H1 (cell line): Measurements from ENCODE around the gene RBM18. TPM values are rescaled to one million over a fixed set of nuclear protein-coding genes. Genes with fewer than 3 reads are reported as not detected.

Source experiments
- CTCF ChIA-PET: fragments of 300-600 bp; sonication (Branson Sonifier 250); formaldehyde crosslinking; loops from one replicate; lab custom pipeline; 2021; ENCODE audit not compliant: partially characterized antibody; lab: Charles Lee
- POLR2A ChIA-PET: fragments of 300-600 bp; sonication (Branson Sonifier 250); formaldehyde crosslinking; loops from one replicate; lab custom pipeline; 2021; ENCODE audit warnings: inconsistent platforms; ENCODE audit not compliant: partially characterized antibody; lab: Charles Lee
- DNase-seq, 2 experiments: peaks; one replicate each; pipeline versions ENCODE4 v3.0.0 to v3.0.0-alpha.2; 2010 to 2022; ENCODE audit warnings: low spot score in 2 of 2, low read depth in 1 of 2, mixed read lengths in 1 of 2
- FAIRE-seq: peaks from 2 replicates; lab custom pipeline; 2011; peaks lifted over from hg19 to GRCh38; lab: Jason Lieb, UNC
- H2AFZ ChIP-seq: 2 replicates; pipeline ENCODE4 v1.8.1; 2012; ENCODE audit warnings: low read length, inconsistent platforms
- H2AK5ac ChIP-seq: 2 replicates; pipeline ENCODE4 v1.6.1; 2013; ENCODE audit warnings: low read depth, low read length
- H2BK120ac ChIP-seq: replicated peaks from 2 replicates; pipeline ENCODE3; 2013; ENCODE audit warnings: low read depth, low read length, inconsistent platforms
- H2BK12ac ChIP-seq: 2 replicates; pipeline ENCODE4 v1.6.1; 2013; ENCODE audit warnings: low read depth, low read length
- H2BK15ac ChIP-seq: 2 replicates; pipeline ENCODE4 v1.6.1; 2013; ENCODE audit warnings: low read length
- H2BK20ac ChIP-seq: 2 replicates; pipeline ENCODE4 v1.6.1; 2013; ENCODE audit warnings: low read length
- H2BK5ac ChIP-seq: 2 replicates; pipeline ENCODE4 v1.6.1; 2013; ENCODE audit warnings: low read depth, low read length
- H3K14ac ChIP-seq: 2 replicates; pipeline ENCODE4 v1.6.1; 2013; ENCODE audit warnings: inconsistent platforms; ENCODE audit not compliant: insufficient read length
- H3K18ac ChIP-seq: 2 replicates; pipeline ENCODE4 v1.6.1; 2013; ENCODE audit warnings: low read length; ENCODE audit errors: extremely low read depth
- H3K23ac ChIP-seq: 2 replicates; pipeline ENCODE4 v1.6.1; 2013; ENCODE audit warnings: inconsistent platforms; ENCODE audit not compliant: insufficient read length
- H3K23me2 ChIP-seq: 2 replicates; pipeline ENCODE4 v1.6.1; 2013; ENCODE audit warnings: low read depth, low read length
- H3K27ac ChIP-seq: 2 replicates; pipeline ENCODE4 v1.6.1; 2011; ENCODE audit warnings: low read depth, low read length, inconsistent platforms
- H3K27me3 ChIP-seq, 4 experiments: replicated peaks in 1 of 4; 1 replicate in 1 of 4; 2 replicates in 3 of 4; pipeline versions ENCODE4 v1.6.1 to v1.8.1; 2011 to 2013; ENCODE audit warnings: low read length in 3 of 4, mild to moderate bottlenecking in 3 of 4, inconsistent platforms in 2 of 4, mixed read lengths in 2 of 4, moderate library complexity in 1 of 4; ENCODE audit not compliant: control insufficient read depth in 3 of 4, insufficient read depth in 3 of 4; ENCODE audit errors: extremely low read depth in 1 of 4
- H3K36me3 ChIP-seq, 4 experiments: 2 replicates each; pipeline versions ENCODE4 v1.6.1 to v1.8.1; 2011 to 2013; ENCODE audit warnings: mild to moderate bottlenecking in 4 of 4, low read length in 3 of 4, moderate library complexity in 2 of 4, control low read depth in 1 of 4, inconsistent platforms in 1 of 4; ENCODE audit not compliant: insufficient read depth in 4 of 4, control insufficient read depth in 2 of 4
- H3K4ac ChIP-seq: replicated peaks from 2 replicates; pipeline ENCODE3; 2013; ENCODE audit warnings: low read length, low read depth, mixed read lengths, inconsistent platforms; ENCODE audit not compliant: insufficient read length
- H3K4me1 ChIP-seq, 4 experiments: replicated peaks in 1 of 4; 1 replicate in 1 of 4; 2 replicates in 3 of 4; pipeline versions ENCODE4 v1.6.1 to v1.8.1; 2011 to 2013; ENCODE audit warnings: low read length in 3 of 4, inconsistent platforms in 2 of 4, mixed read lengths in 1 of 4; ENCODE audit not compliant: insufficient read depth in 4 of 4, control insufficient read depth in 3 of 4
- H3K4me2 ChIP-seq, 2 experiments: 2 replicates each; pipeline versions ENCODE4 v1.6.1 to v1.8.1; 2011 to 2013; ENCODE audit warnings: low read depth in 2 of 2, low read length in 2 of 2, control low read depth in 1 of 2, inconsistent platforms in 1 of 2, mild to moderate bottlenecking in 1 of 2; ENCODE audit not compliant: insufficient read depth in 1 of 2
- H3K4me3 ChIP-seq, 4 experiments: fragments of 200-600, 300-600 bp in 1 of 4; sonication (generic), shearing (Covaris generic), sonication (Bioruptor Twin) in 1 of 4; 2 replicates each; pipeline versions ENCODE4 v1.5.1 to v1.8.1; 2011 to 2016; ENCODE audit warnings: low read length in 4 of 4, low read depth in 3 of 4, control low read depth in 2 of 4, inconsistent platforms in 2 of 4, mild to moderate bottlenecking in 2 of 4, mixed read lengths in 1 of 4, moderate library complexity in 1 of 4; ENCODE audit not compliant: insufficient read depth in 2 of 4; ENCODE audit errors: extremely low read depth in 1 of 4
- H3K56ac ChIP-seq: replicated peaks from 2 replicates; pipeline ENCODE3; 2013; ENCODE audit warnings: low read depth, mild to moderate bottlenecking, mixed read lengths, low read length, inconsistent platforms; ENCODE audit not compliant: insufficient read length
- H3K79me1 ChIP-seq: 2 replicates; pipeline ENCODE4 v1.6.1; 2013; ENCODE audit warnings: low read depth, low read length, control low read depth
- H3K79me2 ChIP-seq, 2 experiments: 2 replicates each; pipeline versions ENCODE4 v1.6.1 to v1.8.1; 2012 to 2013; ENCODE audit warnings: low read length in 2 of 2, mild to moderate bottlenecking in 2 of 2, inconsistent platforms in 1 of 2; ENCODE audit not compliant: insufficient read depth in 2 of 2, control insufficient read depth in 1 of 2
- H3K9ac ChIP-seq, 4 experiments: replicated peaks in 1 of 4; 1 replicate in 1 of 4; 2 replicates in 3 of 4; pipeline versions ENCODE4 v1.6.1 to v1.8.1; 2011 to 2013; ENCODE audit warnings: low read depth in 3 of 4, low read length in 3 of 4, control low read depth in 2 of 4, mild to moderate bottlenecking in 2 of 4, moderate library complexity in 2 of 4, inconsistent platforms in 1 of 4; ENCODE audit errors: extremely low read depth in 1 of 4
- H3K9me3 ChIP-seq, 2 experiments: 2 replicates each; pipeline versions ENCODE4 v1.6.1 to v1.8.1; 2012 to 2013; ENCODE audit warnings: mild to moderate bottlenecking in 2 of 2, moderate library complexity in 2 of 2, control low read depth in 1 of 2, inconsistent platforms in 1 of 2, low read depth in 1 of 2, low read length in 1 of 2, mixed read lengths in 1 of 2; ENCODE audit not compliant: insufficient read depth in 2 of 2
- H4K20me1 ChIP-seq, 2 experiments: replicated peaks in 1 of 2; 2 replicates each; pipeline versions ENCODE3 to v1.8.1; 2011 to 2013; ENCODE audit warnings: inconsistent platforms in 2 of 2, low read length in 2 of 2, mild to moderate bottlenecking in 1 of 2; ENCODE audit not compliant: insufficient read depth in 2 of 2, control insufficient read depth in 1 of 2
- H4K5ac ChIP-seq: 2 replicates; pipeline ENCODE4 v1.6.1; 2013; ENCODE audit warnings: low read length, low read depth, mixed read lengths, inconsistent platforms; ENCODE audit not compliant: insufficient read length
- H4K8ac ChIP-seq: 2 replicates; pipeline ENCODE4 v1.8.0; 2013; ENCODE audit warnings: mild to moderate bottlenecking, moderate library complexity, low read length, inconsistent platforms; ENCODE audit not compliant: insufficient read depth; ENCODE audit errors: extremely low read depth
- H4K91ac ChIP-seq: replicated peaks from 2 replicates; pipeline ENCODE3; 2013; ENCODE audit warnings: low read length, mixed read lengths, inconsistent platforms; ENCODE audit not compliant: insufficient read length
- ASH2L ChIP-seq: fragments of 200-600, 300-600 bp; sonication (generic); IDR thresholded peaks from one replicate; pipeline ENCODE4 v1.7.1; 2017; ENCODE audit warnings: low read length
- CBX5 ChIP-seq: fragments of 300-800, 300-1000 bp; sonication (generic); IDR thresholded peaks from 2 replicates; pipeline ENCODE4 v1.7.1; 2016; ENCODE audit warnings: antibody characterized with exemption, low read length, low read depth
- CBX8 ChIP-seq: fragments of 300-800, 300-1000 bp; sonication (generic); IDR thresholded peaks from 2 replicates; pipeline ENCODE4 v1.7.1; 2016; ENCODE audit warnings: low read depth, low read length, borderline replicate concordance
- CHD2 ChIP-seq: IDR thresholded peaks from 2 replicates; pipeline ENCODE4 v1.6.1; 2012; ENCODE audit warnings: low read length, improper control_type of control experiment
- E2F6 ChIP-seq: IDR thresholded peaks from 2 replicates; pipeline ENCODE4 v1.6.1; 2012; ENCODE audit warnings: inconsistent platforms
- HDAC2 ChIP-seq, 2 experiments: fragments of 300-600 bp in 1 of 2; sonication (generic) in 1 of 2; IDR thresholded peaks; 2 replicates each; pipeline ENCODE4 v1.6.1; 2011 to 2012; ENCODE audit warnings: low read depth in 2 of 2, low read length in 2 of 2, mild to moderate bottlenecking in 2 of 2, moderate library complexity in 2 of 2, borderline replicate concordance in 1 of 2, inconsistent platforms in 1 of 2
- KDM4A ChIP-seq: IDR thresholded peaks from one replicate; pipeline ENCODE4 v1.7.1; 2012; ENCODE audit warnings: low read depth, mild to moderate bottlenecking, moderate library complexity, low read length, inconsistent platforms; ENCODE audit not compliant: severe bottlenecking
- MAFK ChIP-seq: IDR thresholded peaks from 2 replicates; pipeline ENCODE4 v1.6.1; 2012; ENCODE audit warnings: low read depth, mild to moderate bottlenecking, improper control_type of control experiment, low read length
- RAD21 ChIP-seq, 2 experiments: IDR thresholded peaks in 1 of 2; conservative IDR thresholded peaks in 1 of 2; 2 replicates each; pipeline ENCODE4 v1.6.1; 2011; ENCODE audit warnings: low read depth in 2 of 2, low read length in 2 of 2, improper control_type of control experiment in 1 of 2, inconsistent platforms in 1 of 2, mild to moderate bottlenecking in 1 of 2, moderate library complexity in 1 of 2
- SP1 ChIP-seq: IDR thresholded peaks from 2 replicates; pipeline ENCODE4 v1.6.1; 2011; ENCODE audit warnings: low read depth, low read length
- WGBS, 2 experiments: shearing (Covaris generic) in 1 of 2; methylation state at CpG; one replicate each; pipeline versions ENCODE4 v1.1.6 to v1.1.7; 2013 to 2015; ENCODE audit warnings: low lambda C conversion rate in 2 of 2, mixed read lengths in 2 of 2, inconsistent platforms in 1 of 2, low coverage in 1 of 2, missing lambda C conversion rate in 1 of 2; ENCODE audit not compliant: insufficient replicate concordance in 2 of 2, insufficient coverage in 1 of 2, insufficient read length in 1 of 2; ENCODE audit errors: extremely low coverage in 1 of 2, missing lambda C conversion rate in 1 of 2; 5-methylcytosine and 5-hydroxymethylcytosine counted together
- polyA plus RNA-seq, 7 experiments: library from polyadenylated mRNA; depleted of rRNA in 3 of 7; stranded (reverse) in 5 of 7; unstranded in 2 of 7; fragments of >200 nt in 5 of 7; fragments of 200-250 nt in 2 of 7; gene quantifications; 1 replicate in 5 of 7; 2 replicates in 1 of 7; 4 replicates in 1 of 7; pipeline versions ENCODE4 v1.2.1 to v1.2.3, GENCODE V29; 2011 to 2013; ENCODE audit warnings: missing spikeins in 2 of 7, mixed read lengths in 2 of 7
- total RNA-seq: library from RNA; stranded (reverse); fragmentation: NEBNext Ultra II Directional; extraction: Animal tissue kit (Norgen Biotek cat#: 25700); gene quantifications from 2 replicates; pipeline ENCODE4 v1.2.1, GENCODE V29; 2021

Gene RBM18
- total and polyA plus RNA-seq, 2 of the 8 experiments (the other 6 are each of a cell fraction or from before 2014, with no cell fraction given), result 5.9 to 14.3 TPM

GRCh38 chr9:122206118-122207046 lies 58.3 kb downstream of the RBM18 start:
- H4K5ac ChIP-seq, result no peak overlapping the region
- peaks cover 0 to 2% (median 2%) of the 10 kb centered on the region in 4 experiments; a peak in 3 of 7 replicates for H3K27me3 ChIP-seq
- no peak overlapping the region for H2AFZ ChIP-seq
- ChIA-PET CTCF (interaction anchor here (0.8 to 8.0 kb wide), 7 partner anchors 8 to 144 kb away, joined by 3 to 43 read pairs (median 4); no protein-coding TSS in a partner anchor), POLR2A (interaction anchor here (2.5 kb wide), 1 partner anchor 9 kb away, joined by 7 read pairs; no protein-coding TSS in a partner anchor)
- no peak overlapping the region for H3K14ac ChIP-seq
- no peak overlapping the region for H3K9ac ChIP-seq
- H3K56ac ChIP-seq, result no peak overlapping the region
- no peak overlapping the region for H2BK20ac ChIP-seq
- FAIRE-seq, result no peak
- H3K18ac ChIP-seq, result no peak overlapping the region
- WGBS, 2 experiments, result 81% methylated on average over 9 of the region's 9 CpGs; no CpG with 5 or more reads in 1 of the 2 experiments
- H2BK5ac ChIP-seq, result no peak overlapping the region
- H3K23ac ChIP-seq, result no peak overlapping the region
- peak overlapping the region; percentile 20; the same call in 1 of the 2 replicates for H2BK12ac ChIP-seq
- H4K20me1 ChIP-seq, result no peaks in the 10 kb centered on the region
- H3K4me2 ChIP-seq, result no peak overlapping the region
- no peaks in the 10 kb centered on the region for H3K79me2 ChIP-seq
- H3K9me3 ChIP-seq, result no peaks in the 10 kb centered on the region
- H3K27ac ChIP-seq, result no peak overlapping the region
- no peaks in the 10 kb centered on the region for H3K79me1 ChIP-seq
- DNase-seq, result no peak
- no peak overlapping the region for H4K91ac ChIP-seq
- no peak overlapping the region for H2AK5ac ChIP-seq
- no peak overlapping the region for H3K4ac ChIP-seq
- H3K4me3 ChIP-seq, result no peak overlapping the region
- H4K8ac ChIP-seq, result no peak overlapping the region
- no peaks in the 10 kb centered on the region for H3K36me3 ChIP-seq
- no peak overlapping the region for H2BK120ac ChIP-seq
- H2BK15ac ChIP-seq, result peak overlapping the region; percentile 88; the same call in 1 of the 2 replicates
- H3K23me2 ChIP-seq, result no peaks in the 10 kb centered on the region
- peaks cover 0 to 11% (median 6%) of the 10 kb centered on the region in 4 experiments; a peak in 6 of 7 replicates for H3K4me1 ChIP-seq
- TF ChIP-seq CBX5 (no peak), CBX8 (no peak), CHD2 (no peak), MAFK (no peak), E2F6 (no peak), ASH2L (no peak), KDM4A (no peak), SP1 (no peak), HDAC2 (IDR thresholded peaks at IDR 0.05; ENCODE audit: borderline replicate concordance in 1 of 2, low read depth in 2 of 2, low read length in 2 of 2) (no peak), RAD21 (IDR thresholded peaks at IDR 0.05 in 1 of 2, conservative IDR thresholded peaks at IDR 0.05 in 1 of 2; ENCODE audit: low read depth in 2 of 2, low read length in 2 of 2) (no peak)
